ENCODE results near the gene HOMER2.

- TF ChIP-seq GABPA (IDR thresholded peaks at IDR 0.05; ENCODE audit: low read depth) (no peak), POLR2AphosphoS5 (IDR thresholded peaks at IDR 0.05; ENCODE audit: low read depth) (no peak)
- TF ChIP-seq, protein P1, sequence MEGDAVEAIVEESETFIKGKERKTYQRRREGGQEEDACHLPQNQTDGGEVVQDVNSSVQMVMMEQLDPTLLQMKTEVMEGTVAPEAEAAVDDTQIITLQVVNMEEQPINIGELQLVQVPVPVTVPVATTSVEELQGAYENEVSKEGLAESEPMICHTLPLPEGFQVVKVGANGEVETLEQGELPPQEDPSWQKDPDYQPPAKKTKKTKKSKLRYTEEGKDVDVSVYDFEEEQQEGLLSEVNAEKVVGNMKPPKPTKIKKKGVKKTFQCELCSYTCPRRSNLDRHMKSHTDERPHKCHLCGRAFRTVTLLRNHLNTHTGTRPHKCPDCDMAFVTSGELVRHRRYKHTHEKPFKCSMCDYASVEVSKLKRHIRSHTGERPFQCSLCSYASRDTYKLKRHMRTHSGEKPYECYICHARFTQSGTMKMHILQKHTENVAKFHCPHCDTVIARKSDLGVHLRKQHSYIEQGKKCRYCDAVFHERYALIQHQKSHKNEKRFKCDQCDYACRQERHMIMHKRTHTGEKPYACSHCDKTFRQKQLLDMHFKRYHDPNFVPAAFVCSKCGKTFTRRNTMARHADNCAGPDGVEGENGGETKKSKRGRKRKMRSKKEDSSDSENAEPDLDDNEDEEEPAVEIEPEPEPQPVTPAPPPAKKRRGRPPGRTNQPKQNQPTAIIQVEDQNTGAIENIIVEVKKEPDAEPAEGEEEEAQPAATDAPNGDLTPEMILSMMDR (IDR thresholded peaks at IDR 0.05; ENCODE audit: insufficient read depth, low read length), result no peak
Measured at GRCh38 chr15:82873000-82873680, 79.4 kb downstream of the HOMER2 start.

Data from HL-60 (cell line).